H1 (cell line): ENCODE data around the gene SRSF2. TPM values are rescaled to one million over a fixed set of nuclear protein-coding genes. Genes with fewer than 3 reads are reported as not detected.

Experiments used
- CTCF ChIA-PET: fragments of 300-600 bp; sonication (Branson Sonifier 250); formaldehyde crosslinking; loops from one replicate; lab custom pipeline; 2021; ENCODE audit not compliant: partially characterized antibody; lab: Charles Lee
- POLR2A ChIA-PET: fragments of 300-600 bp; sonication (Branson Sonifier 250); formaldehyde crosslinking; loops from one replicate; lab custom pipeline; 2021; ENCODE audit warnings: inconsistent platforms; ENCODE audit not compliant: partially characterized antibody; lab: Charles Lee
- DNase-seq, 2 experiments: peaks; one replicate each; pipeline versions ENCODE4 v3.0.0 to v3.0.0-alpha.2; 2010 to 2022; ENCODE audit warnings: low spot score in 2 of 2, low read depth in 1 of 2, mixed read lengths in 1 of 2
- FAIRE-seq: peaks from 2 replicates; lab custom pipeline; 2011; peaks lifted over from hg19 to GRCh38; lab: Jason Lieb, UNC
- H2AFZ ChIP-seq: 2 replicates; pipeline ENCODE4 v1.8.1; 2012; ENCODE audit warnings: low read length, inconsistent platforms
- H2AK5ac ChIP-seq: 2 replicates; pipeline ENCODE4 v1.6.1; 2013; ENCODE audit warnings: low read depth, low read length
- H2BK120ac ChIP-seq: replicated peaks from 2 replicates; pipeline ENCODE3; 2013; ENCODE audit warnings: low read depth, low read length, inconsistent platforms
- H2BK12ac ChIP-seq: 2 replicates; pipeline ENCODE4 v1.6.1; 2013; ENCODE audit warnings: low read depth, low read length
- H2BK15ac ChIP-seq: 2 replicates; pipeline ENCODE4 v1.6.1; 2013; ENCODE audit warnings: low read length
- H2BK20ac ChIP-seq: 2 replicates; pipeline ENCODE4 v1.6.1; 2013; ENCODE audit warnings: low read length
- H2BK5ac ChIP-seq: 2 replicates; pipeline ENCODE4 v1.6.1; 2013; ENCODE audit warnings: low read depth, low read length
- H3K14ac ChIP-seq: 2 replicates; pipeline ENCODE4 v1.6.1; 2013; ENCODE audit warnings: inconsistent platforms; ENCODE audit not compliant: insufficient read length
- H3K18ac ChIP-seq: 2 replicates; pipeline ENCODE4 v1.6.1; 2013; ENCODE audit warnings: low read length; ENCODE audit errors: extremely low read depth
- H3K23ac ChIP-seq: 2 replicates; pipeline ENCODE4 v1.6.1; 2013; ENCODE audit warnings: inconsistent platforms; ENCODE audit not compliant: insufficient read length
- H3K23me2 ChIP-seq: 2 replicates; pipeline ENCODE4 v1.6.1; 2013; ENCODE audit warnings: low read depth, low read length
- H3K27ac ChIP-seq: 2 replicates; pipeline ENCODE4 v1.6.1; 2011; ENCODE audit warnings: low read depth, low read length, inconsistent platforms
- H3K27me3 ChIP-seq, 4 experiments: replicated peaks in 1 of 4; 1 replicate in 1 of 4; 2 replicates in 3 of 4; pipeline versions ENCODE4 v1.6.1 to v1.8.1; 2011 to 2013; ENCODE audit warnings: low read length in 3 of 4, mild to moderate bottlenecking in 3 of 4, inconsistent platforms in 2 of 4, mixed read lengths in 2 of 4, moderate library complexity in 1 of 4; ENCODE audit not compliant: control insufficient read depth in 3 of 4, insufficient read depth in 3 of 4; ENCODE audit errors: extremely low read depth in 1 of 4
- H3K36me3 ChIP-seq, 4 experiments: 2 replicates each; pipeline versions ENCODE4 v1.6.1 to v1.8.1; 2011 to 2013; ENCODE audit warnings: mild to moderate bottlenecking in 4 of 4, low read length in 3 of 4, moderate library complexity in 2 of 4, control low read depth in 1 of 4, inconsistent platforms in 1 of 4; ENCODE audit not compliant: insufficient read depth in 4 of 4, control insufficient read depth in 2 of 4
- H3K4ac ChIP-seq: replicated peaks from 2 replicates; pipeline ENCODE3; 2013; ENCODE audit warnings: low read length, low read depth, mixed read lengths, inconsistent platforms; ENCODE audit not compliant: insufficient read length
- H3K4me1 ChIP-seq, 4 experiments: replicated peaks in 1 of 4; 1 replicate in 1 of 4; 2 replicates in 3 of 4; pipeline versions ENCODE4 v1.6.1 to v1.8.1; 2011 to 2013; ENCODE audit warnings: low read length in 3 of 4, inconsistent platforms in 2 of 4, mixed read lengths in 1 of 4; ENCODE audit not compliant: insufficient read depth in 4 of 4, control insufficient read depth in 3 of 4
- H3K4me2 ChIP-seq, 2 experiments: 2 replicates each; pipeline versions ENCODE4 v1.6.1 to v1.8.1; 2011 to 2013; ENCODE audit warnings: low read depth in 2 of 2, low read length in 2 of 2, control low read depth in 1 of 2, inconsistent platforms in 1 of 2, mild to moderate bottlenecking in 1 of 2; ENCODE audit not compliant: insufficient read depth in 1 of 2
- H3K4me3 ChIP-seq, 4 experiments: fragments of 200-600, 300-600 bp in 1 of 4; sonication (generic), shearing (Covaris generic), sonication (Bioruptor Twin) in 1 of 4; 2 replicates each; pipeline versions ENCODE4 v1.5.1 to v1.8.1; 2011 to 2016; ENCODE audit warnings: low read length in 4 of 4, low read depth in 3 of 4, control low read depth in 2 of 4, inconsistent platforms in 2 of 4, mild to moderate bottlenecking in 2 of 4, mixed read lengths in 1 of 4, moderate library complexity in 1 of 4; ENCODE audit not compliant: insufficient read depth in 2 of 4; ENCODE audit errors: extremely low read depth in 1 of 4
- H3K56ac ChIP-seq: replicated peaks from 2 replicates; pipeline ENCODE3; 2013; ENCODE audit warnings: low read depth, mild to moderate bottlenecking, mixed read lengths, low read length, inconsistent platforms; ENCODE audit not compliant: insufficient read length
- H3K79me1 ChIP-seq: 2 replicates; pipeline ENCODE4 v1.6.1; 2013; ENCODE audit warnings: low read depth, low read length, control low read depth
- H3K79me2 ChIP-seq, 2 experiments: 2 replicates each; pipeline versions ENCODE4 v1.6.1 to v1.8.1; 2012 to 2013; ENCODE audit warnings: low read length in 2 of 2, mild to moderate bottlenecking in 2 of 2, inconsistent platforms in 1 of 2; ENCODE audit not compliant: insufficient read depth in 2 of 2, control insufficient read depth in 1 of 2
- H3K9ac ChIP-seq, 4 experiments: replicated peaks in 1 of 4; 1 replicate in 1 of 4; 2 replicates in 3 of 4; pipeline versions ENCODE4 v1.6.1 to v1.8.1; 2011 to 2013; ENCODE audit warnings: low read depth in 3 of 4, low read length in 3 of 4, control low read depth in 2 of 4, mild to moderate bottlenecking in 2 of 4, moderate library complexity in 2 of 4, inconsistent platforms in 1 of 4; ENCODE audit errors: extremely low read depth in 1 of 4
- H3K9me3 ChIP-seq, 2 experiments: 2 replicates each; pipeline versions ENCODE4 v1.6.1 to v1.8.1; 2012 to 2013; ENCODE audit warnings: mild to moderate bottlenecking in 2 of 2, moderate library complexity in 2 of 2, control low read depth in 1 of 2, inconsistent platforms in 1 of 2, low read depth in 1 of 2, low read length in 1 of 2, mixed read lengths in 1 of 2; ENCODE audit not compliant: insufficient read depth in 2 of 2
- H4K20me1 ChIP-seq, 2 experiments: replicated peaks in 1 of 2; 2 replicates each; pipeline versions ENCODE3 to v1.8.1; 2011 to 2013; ENCODE audit warnings: inconsistent platforms in 2 of 2, low read length in 2 of 2, mild to moderate bottlenecking in 1 of 2; ENCODE audit not compliant: insufficient read depth in 2 of 2, control insufficient read depth in 1 of 2
- H4K5ac ChIP-seq: 2 replicates; pipeline ENCODE4 v1.6.1; 2013; ENCODE audit warnings: low read length, low read depth, mixed read lengths, inconsistent platforms; ENCODE audit not compliant: insufficient read length
- H4K8ac ChIP-seq: 2 replicates; pipeline ENCODE4 v1.8.0; 2013; ENCODE audit warnings: mild to moderate bottlenecking, moderate library complexity, low read length, inconsistent platforms; ENCODE audit not compliant: insufficient read depth; ENCODE audit errors: extremely low read depth
- H4K91ac ChIP-seq: replicated peaks from 2 replicates; pipeline ENCODE3; 2013; ENCODE audit warnings: low read length, mixed read lengths, inconsistent platforms; ENCODE audit not compliant: insufficient read length
- CTCF ChIP-seq, 3 experiments: IDR thresholded peaks; 1 replicate in 2 of 3; 2 replicates in 1 of 3; pipeline versions ENCODE4 v1.5.1 to v1.6.1; 2011; ENCODE audit warnings: low read length in 3 of 3, mild to moderate bottlenecking in 3 of 3, inconsistent platforms in 2 of 3, low read depth in 1 of 3, moderate library complexity in 1 of 3; ENCODE audit not compliant: insufficient read depth in 1 of 3; ENCODE audit errors: control extremely low read depth in 1 of 3
- EGR1 ChIP-seq: IDR thresholded peaks from 2 replicates; pipeline ENCODE4 v1.6.1; 2011; ENCODE audit warnings: low read depth, low read length, borderline replicate concordance
- HDAC2 ChIP-seq, 2 experiments: fragments of 300-600 bp in 1 of 2; sonication (generic) in 1 of 2; IDR thresholded peaks; 2 replicates each; pipeline ENCODE4 v1.6.1; 2011 to 2012; ENCODE audit warnings: low read depth in 2 of 2, low read length in 2 of 2, mild to moderate bottlenecking in 2 of 2, moderate library complexity in 2 of 2, borderline replicate concordance in 1 of 2, inconsistent platforms in 1 of 2
- JUN ChIP-seq: IDR thresholded peaks from 2 replicates; pipeline ENCODE4 v1.6.1; 2011; ENCODE audit warnings: low read depth, mild to moderate bottlenecking, improper control_type of control experiment, low read length
- JUND ChIP-seq: IDR thresholded peaks from 2 replicates; pipeline ENCODE4 v1.6.1; 2011; ENCODE audit warnings: mild to moderate bottlenecking, improper control_type of control experiment, low read length
- PHF8 ChIP-seq: fragments of 200-600 bp; sonication (generic); conservative IDR thresholded peaks from 2 replicates; pipeline ENCODE4 v1.7.1; 2012; ENCODE audit warnings: low read depth, mild to moderate bottlenecking, inconsistent platforms, low read length, moderate library complexity
- POLR2AphosphoS5 ChIP-seq: IDR thresholded peaks from 2 replicates; pipeline ENCODE4 v1.6.1; 2011; ENCODE audit warnings: low read depth, low read length
- SRF ChIP-seq: IDR thresholded peaks from 2 replicates; pipeline ENCODE4 v1.6.1; 2011; ENCODE audit warnings: mild to moderate bottlenecking, low read depth, low read length, moderate library complexity
- TCF12 ChIP-seq: IDR thresholded peaks from 2 replicates; pipeline ENCODE4 v1.6.1; 2011; ENCODE audit warnings: low read depth, mild to moderate bottlenecking, low read length
- YY1 ChIP-seq: IDR thresholded peaks from 2 replicates; pipeline ENCODE4 v1.6.1; 2011; ENCODE audit warnings: low read depth, mild to moderate bottlenecking, low read length
- ZNF274 ChIP-seq: IDR thresholded peaks from 2 replicates; pipeline ENCODE4 v1.7.0; 2012; ENCODE audit warnings: low read length, borderline replicate concordance; ENCODE audit errors: extremely low read depth
- WGBS, 2 experiments: shearing (Covaris generic) in 1 of 2; methylation state at CpG; one replicate each; pipeline versions ENCODE4 v1.1.6 to v1.1.7; 2013 to 2015; ENCODE audit warnings: low lambda C conversion rate in 2 of 2, mixed read lengths in 2 of 2, inconsistent platforms in 1 of 2, low coverage in 1 of 2, missing lambda C conversion rate in 1 of 2; ENCODE audit not compliant: insufficient replicate concordance in 2 of 2, insufficient coverage in 1 of 2, insufficient read length in 1 of 2; ENCODE audit errors: extremely low coverage in 1 of 2, missing lambda C conversion rate in 1 of 2; 5-methylcytosine and 5-hydroxymethylcytosine counted together
- polyA plus RNA-seq, 7 experiments: library from polyadenylated mRNA; depleted of rRNA in 3 of 7; stranded (reverse) in 5 of 7; unstranded in 2 of 7; fragments of >200 nt in 5 of 7; fragments of 200-250 nt in 2 of 7; gene quantifications; 1 replicate in 5 of 7; 2 replicates in 1 of 7; 4 replicates in 1 of 7; pipeline versions ENCODE4 v1.2.1 to v1.2.3, GENCODE V29; 2011 to 2013; ENCODE audit warnings: missing spikeins in 2 of 7, mixed read lengths in 2 of 7
- total RNA-seq: library from RNA; stranded (reverse); fragmentation: NEBNext Ultra II Directional; extraction: Animal tissue kit (Norgen Biotek cat#: 25700); gene quantifications from 2 replicates; pipeline ENCODE4 v1.2.1, GENCODE V29; 2021

Gene SRSF2
- total and polyA plus RNA-seq, 2 of the 8 experiments (the other 6 are each of a cell fraction or from before 2014, with no cell fraction given), result 397 to 401 TPM

- ChIA-PET CTCF (interaction anchor here (0.7 to 10.2 kb wide), 27 partner anchors 10 to 399 kb away, joined by 3 to 155 read pairs (median 4); partner anchors contain the start of gene AANAT), POLR2A (interaction anchor here (0.9 to 1.5 kb wide), 3 partner anchors 13 to 21 kb away, joined by 5 to 7 read pairs (median 6); no protein-coding TSS in a partner anchor)
- Histone ChIP-seq H4K5ac (no peak overlapping the region), H3K36me3 (peaks cover 0 to 30% (median 16%) of the 10 kb centered on the region in 4 experiments; a peak in 5 of 8 replicates), H2BK15ac (no peak overlapping the region), H3K9ac (no peak overlapping the region), H3K56ac (no peak overlapping the region), H3K14ac (no peak overlapping the region), H3K79me2 (no peaks in the 10 kb centered on the region), H2BK20ac (no peak overlapping the region), H3K23me2 (peaks cover 11% of the 10 kb centered on the region; the same call in 1 of the 2 replicates), H3K27ac (no peak overlapping the region), H3K4me2 (no peak overlapping the region), H3K18ac (no peak overlapping the region), H3K4me1 (peaks cover 4 to 12% (median 9%) of the 10 kb centered on the region in 4 experiments), H2BK5ac (no peak overlapping the region), H2BK12ac (no peak overlapping the region), H3K27me3 (peaks cover 0 to 9% (median 9%) of the 10 kb centered on the region in 4 experiments; a peak in 5 of 7 replicates), H4K91ac (no peak overlapping the region), H4K20me1 (peaks cover 0 to 2% of the 10 kb centered on the region in 2 experiments), H3K4me3 (no peak overlapping the region), H3K23ac (no peak overlapping the region), H3K4ac (no peak overlapping the region), H4K8ac (no peak overlapping the region), H3K79me1 (no peaks in the 10 kb centered on the region; the same call in 1 of the 2 replicates), H2BK120ac (no peak overlapping the region), H2AK5ac (no peak overlapping the region), H2AFZ (no peak overlapping the region), H3K9me3 (no peaks in the 10 kb centered on the region)
- no peak for DNase-seq
- FAIRE-seq, result no peak
- 88% methylated on average over 5 of the region's 5 CpGs; no CpG with 5 or more reads in 1 of the 2 experiments for WGBS, 2 experiments
- TF ChIP-seq POLR2AphosphoS5 (no peak), CTCF (IDR thresholded peaks at IDR 0.05; ENCODE audit: control extremely low read depth in 1 of 3, insufficient read depth in 1 of 3, low read depth in 1 of 3, low read length in 3 of 3) (no peak), PHF8 (no peak), JUN (no peak), TCF12 (no peak), YY1 (no peak), EGR1 (no peak), SRF (no peak), HDAC2 (IDR thresholded peaks at IDR 0.05; ENCODE audit: borderline replicate concordance in 1 of 2, low read depth in 2 of 2, low read length in 2 of 2) (no peak), ZNF274 (no peak), JUND (no peak)
These were observed 22.8 kb downstream of the SRSF2 start for GRCh38 chr17:76714336-76714735.
